Choroid plexus epithelial cell (primary cell): ENCODE data around the gene BFSP1.

ENCODE experiments used
- DNase-seq: peaks from one replicate; pipeline ENCODE4 v3.0.0-alpha.2; 2010; ENCODE audit warnings: low read depth
- H3K4me3 ChIP-seq: 2 replicates; pipeline ENCODE4 v1.5.1; 2011; ENCODE audit warnings: low read depth, mild to moderate bottlenecking, control low read depth, low read length, moderate library complexity
- CTCF ChIP-seq: conservative IDR thresholded peaks from 2 replicates; pipeline ENCODE4 v1.5.1; 2011; ENCODE audit warnings: low read depth, mild to moderate bottlenecking, control low read depth, inconsistent platforms, low read length, moderate library complexity

Gene BFSP1

GRCh38 chr20:17542481-17542880 is 11.3 kb upstream of the BFSP1 start:
- no peak for TF ChIP-seq CTCF
- H3K4me3 ChIP-seq, result no peak overlapping the region
- DNase-seq, result no peak

- peak; percentile 8 for TF ChIP-seq CTCF
- peak; percentile 87 for DNase-seq
- H3K4me3 ChIP-seq, result no peak overlapping the region
Measured at GRCh38 chr20:17541996-17542395, 10.8 kb upstream of the BFSP1 start.

GRCh38 chr20:17541596-17541995 is 10.4 kb upstream of the BFSP1 start:
- TF ChIP-seq CTCF, result no peak
- DNase-seq, result no peak
- no peak overlapping the region for H3K4me3 ChIP-seq

- H3K4me3 ChIP-seq, result no peak overlapping the region
- TF ChIP-seq CTCF, result no peak
- peak; percentile 29 for DNase-seq
Measured at GRCh38 chr20:17538517-17539170, 7.5 kb upstream of the BFSP1 start.

GRCh38 chr20:17537959-17538358 is 6.8 kb upstream of the BFSP1 start:
- no peak overlapping the region for H3K4me3 ChIP-seq
- DNase-seq, result no peak

GRCh38 chr20:17536944-17537444 is 5.8 kb upstream of the BFSP1 start:
- TF ChIP-seq CTCF, result peak; percentile 95
- DNase-seq, result peak; percentile 90
- H3K4me3 ChIP-seq, result no peak overlapping the region

More at GRCh38 chr20:17537959-17538358, 6.8 kb upstream of the BFSP1 start:
- TF ChIP-seq CTCF, result no peak

GRCh38 chr20:17534077-17534476 is 2.9 kb upstream of the BFSP1 start:
- TF ChIP-seq CTCF, result no peak
- no peak for DNase-seq
- no peak overlapping the region for H3K4me3 ChIP-seq
